Body of pancreas (tissue), 4 donors: ENCODE measurements around the gene PACS2. TPM values are rescaled to one million over a fixed set of nuclear protein-coding genes. Genes with fewer than 3 reads are reported as not detected.

Experiments
- ATAC-seq: fragments of 150-250 bp; one replicate; pipeline ENCODE4 v1.9.1; 2016
- DNase-seq, 4 donors: peaks; one replicate each; pipeline ENCODE4 v3.0.0-alpha.2; 2019
- H3K27ac ChIP-seq, 4 donors: fragments of 200-600 bp; sonication (generic); 1 replicate in 3 of 4; 2 replicates in 1 of 4; pipeline versions ENCODE4 v1.5.1 to v1.6.1; 2016 to 2019; ENCODE audit warnings: mild to moderate bottlenecking in 1 of 4, mixed read lengths in 1 of 4, moderate library complexity in 1 of 4
- H3K27me3 ChIP-seq, 2 donors: fragments of 200-600 bp; sonication (generic); one replicate each; pipeline ENCODE4 v1.6.0; 2016; ENCODE audit warnings: mild to moderate bottlenecking in 1 of 2
- H3K36me3 ChIP-seq, 2 donors: fragments of 200-600 bp; sonication (generic); replicated peaks in 1 of 2; 2 replicates each; pipeline ENCODE4 v1.5.1; 2016; ENCODE audit warnings: low read depth in 2 of 2; ENCODE audit not compliant: insufficient read depth in 1 of 2
- H3K4me1 ChIP-seq: fragments of 200-600 bp; sonication (generic); one replicate; pipeline ENCODE4 v1.6.0; 2016
- H3K4me3 ChIP-seq, 2 donors: fragments of 200-600 bp; sonication (generic); 1 replicate in 1 of 2; 2 replicates in 1 of 2; pipeline ENCODE4 v1.5.1; 2016 to 2019
- H3K9me3 ChIP-seq, 3 donors: fragments of 200-600 bp; sonication (generic); 1 replicate in 2 of 3; 2 replicates in 1 of 3; pipeline ENCODE4 v1.5.1; 2016
- CTCF ChIP-seq, 7 experiments: fragments of 450-650 bp in 4 of 7; fragments of 200-600 bp in 3 of 7; sonication (generic) in 3 of 7; IDR thresholded peaks; one replicate each; pipeline ENCODE4 v1.5.1; 2016 to 2019; ENCODE audit warnings: antibody characterized with exemption in 7 of 7
- POLR2A ChIP-seq, 3 donors: fragments of 450-650 bp; IDR thresholded peaks; one replicate each; pipeline ENCODE4 v1.6.1; 2016; ENCODE audit warnings: antibody characterized with exemption in 3 of 3, mild to moderate bottlenecking in 2 of 3
- WGBS, 2 donors: methylation state at CpG; one replicate each; pipeline ENCODE4 v1.1.5; 2017; 5-methylcytosine and 5-hydroxymethylcytosine counted together
- intact Hi-C: fragments of 100-400 bp; cut with DNase I; formaldehyde crosslinking; loops from one replicate; pipeline ENCODE4 v1.15.1; 2023
- total RNA-seq, 2 donors: library from RNA; depleted of rRNA; stranded (reverse); fragments of >200 nt; gene quantifications; one replicate each; pipeline ENCODE4 v1.1.0, GENCODE V29; 2016

PACS2 gene
- total RNA-seq, 2 donors from 2014 or later = 56.6 to 102 TPM

GRCh38 chr14:105388976-105389375, 74.4 kb downstream of the PACS2 start:
- TF ChIP-seq CTCF (IDR thresholded peaks at IDR 0.05) (no peak), POLR2A (IDR thresholded peaks at IDR 0.05) (no peak)
- Histone ChIP-seq H3K4me3 (no peak overlapping the region), H3K27ac (no peak overlapping the region), H3K36me3 (no peaks in the 10 kb centered on the region), H3K27me3 (no peaks in the 10 kb centered on the region), H3K9me3 (no peaks in the 10 kb centered on the region), H3K4me1 (peaks cover 16% of the 10 kb centered on the region)
- intact Hi-C loops = no loop called here
- DNase-seq = no peak
- WGBS, 2 donors = 89 to 92% methylated on average over 5 to 16 of the region's 16 CpGs
- no peak for ATAC-seq

GRCh38 chr14:105389534-105389933, 75.0 kb downstream of the PACS2 start:
- intact Hi-C loops = no loop called here

GRCh38 chr14:105389976-105390848, 75.7 kb downstream of the PACS2 start:
- Histone ChIP-seq H3K4me3 (no peak overlapping the region), H3K4me1 (peaks cover 16% of the 10 kb centered on the region), H3K36me3 (no peaks in the 10 kb centered on the region), H3K9me3 (no peaks in the 10 kb centered on the region), H3K27ac (peak overlapping the region in 2 of 4 donors; percentile 20 to 23), H3K27me3 (no peaks in the 10 kb centered on the region)
- ATAC-seq = no peak
- peak in 1 of 4 donors; percentile 36 for DNase-seq
- intact Hi-C loops = no loop called here
- no peak for TF ChIP-seq CTCF (IDR thresholded peaks at IDR 0.05)
- no peak for TF ChIP-seq POLR2A (IDR thresholded peaks at IDR 0.05)
- WGBS, 2 donors = 59 to 89% methylated on average over 3 to 26 of the region's 27 CpGs

More at GRCh38 chr14:105389534-105389933, 75.0 kb downstream of the PACS2 start:
- Histone ChIP-seq H3K36me3 (no peaks in the 10 kb centered on the region), H3K4me3 (no peak overlapping the region), H3K9me3 (no peaks in the 10 kb centered on the region), H3K27ac (no peak overlapping the region), H3K4me1 (peaks cover 16% of the 10 kb centered on the region), H3K27me3 (no peaks in the 10 kb centered on the region)
- ATAC-seq = no peak
- peak in 1 of 7 experiments; percentile 7 for TF ChIP-seq CTCF (IDR thresholded peaks at IDR 0.05)
- no peak for TF ChIP-seq POLR2A (IDR thresholded peaks at IDR 0.05)
- DNase-seq = no peak
- 62 to 96% methylated on average over 4 to 12 of the region's 12 CpGs for WGBS, 2 donors

- DNase-seq = no peak
- Histone ChIP-seq H3K4me1 (peaks cover 16% of the 10 kb centered on the region), H3K9me3 (no peaks in the 10 kb centered on the region), H3K27me3 (no peaks in the 10 kb centered on the region), H3K36me3 (no peaks in the 10 kb centered on the region), H3K4me3 (no peak overlapping the region), H3K27ac (no peak overlapping the region)
- no peak for ATAC-seq
- intact Hi-C loops = no loop called here
- TF ChIP-seq CTCF (IDR thresholded peaks at IDR 0.05) (no peak), POLR2A (IDR thresholded peaks at IDR 0.05) (no peak)
- 92 to 100% methylated on average over 7 to 18 of the region's 24 CpGs for WGBS, 2 donors
These were observed 76.4 kb downstream of the PACS2 start for GRCh38 chr14:105390849-105391500.
